ENCODE data around the gene SAP25.
"Not testable (repeated sequence)": the region's sequence is repeated elsewhere in the genome, so short reads cannot be mapped to it uniquely, and the experiment has no call there.

Gene SAP25

DNA sequence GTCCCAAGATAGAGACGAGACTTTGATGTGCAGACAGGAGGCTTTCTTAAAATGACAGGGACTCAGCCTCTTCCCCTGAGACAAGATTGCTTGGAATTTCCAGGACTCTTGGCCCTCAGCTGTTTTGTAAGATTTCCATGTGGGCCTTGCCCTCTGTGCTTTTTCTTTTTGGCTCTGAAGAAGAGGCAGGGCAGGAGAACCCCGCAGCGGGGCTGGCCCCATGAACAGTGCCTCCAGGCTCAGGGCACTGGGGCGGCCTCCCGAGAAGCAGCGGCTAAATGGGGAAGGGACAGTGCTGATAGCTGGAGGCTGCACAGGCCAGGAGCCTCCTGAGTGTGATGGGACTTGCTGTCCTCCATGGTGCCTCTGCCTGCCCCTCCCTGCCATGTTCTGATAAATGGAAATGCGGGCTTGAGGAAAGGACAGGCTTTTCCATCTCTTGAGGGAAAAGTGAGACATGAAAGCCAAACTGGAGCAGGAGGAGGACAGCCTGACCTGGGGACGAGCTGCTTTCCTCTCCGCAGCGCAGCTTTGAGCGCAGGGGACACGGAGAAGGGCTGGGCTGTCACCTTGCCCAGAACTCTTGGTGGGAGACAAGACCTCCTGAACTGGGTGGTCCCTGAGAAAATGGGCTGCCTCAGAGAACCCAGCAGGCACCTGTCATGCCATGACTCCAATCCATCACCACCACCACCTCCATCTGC, 12.1 kb downstream of the SAP25 start:
- DNase-seq (ENCODE audit: low spot score): no peak

DNA sequence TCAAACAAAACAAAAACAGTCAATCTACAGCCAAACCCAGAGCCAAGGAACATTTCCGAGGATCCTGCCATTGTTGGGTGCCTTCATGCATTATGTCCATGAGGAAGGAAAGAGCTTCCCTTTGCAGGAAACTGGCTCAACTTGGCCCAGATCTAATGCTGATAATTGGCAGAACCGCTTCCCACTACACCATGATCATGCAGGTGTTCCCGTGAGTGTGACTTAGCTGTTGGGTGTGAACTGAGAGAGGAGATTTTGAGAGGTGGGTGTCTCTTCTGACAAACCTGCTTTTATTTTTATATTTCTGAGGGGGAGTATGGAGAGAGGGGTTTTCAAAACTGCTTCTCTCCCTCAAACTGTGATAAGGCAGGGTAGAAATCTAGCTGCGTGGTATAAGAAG, 14.6 kb downstream of the SAP25 start:
- no peak for DNase-seq (ENCODE audit: low spot score)

DNA sequence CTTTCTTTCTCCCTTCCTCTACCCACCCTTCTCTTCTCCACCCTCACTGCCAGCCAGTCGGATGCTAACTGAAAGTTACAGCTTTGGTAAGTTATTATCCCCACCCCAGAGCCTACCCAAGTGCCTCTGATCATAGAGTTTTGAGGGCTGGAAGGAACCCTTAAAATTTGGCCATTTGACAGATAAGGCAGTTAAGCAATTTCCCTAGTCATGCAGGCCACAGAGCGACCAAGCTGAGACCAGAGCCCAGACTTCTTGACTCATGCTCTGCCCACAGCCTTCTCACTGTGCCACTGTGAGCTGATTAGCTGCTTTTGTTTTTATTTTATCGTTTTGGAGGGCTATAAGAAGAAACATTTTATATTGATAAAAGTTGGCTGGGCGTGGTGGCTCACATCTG, 17.2 kb downstream of the SAP25 start:
- no peak for DNase-seq (ENCODE audit: low spot score)

DNA sequence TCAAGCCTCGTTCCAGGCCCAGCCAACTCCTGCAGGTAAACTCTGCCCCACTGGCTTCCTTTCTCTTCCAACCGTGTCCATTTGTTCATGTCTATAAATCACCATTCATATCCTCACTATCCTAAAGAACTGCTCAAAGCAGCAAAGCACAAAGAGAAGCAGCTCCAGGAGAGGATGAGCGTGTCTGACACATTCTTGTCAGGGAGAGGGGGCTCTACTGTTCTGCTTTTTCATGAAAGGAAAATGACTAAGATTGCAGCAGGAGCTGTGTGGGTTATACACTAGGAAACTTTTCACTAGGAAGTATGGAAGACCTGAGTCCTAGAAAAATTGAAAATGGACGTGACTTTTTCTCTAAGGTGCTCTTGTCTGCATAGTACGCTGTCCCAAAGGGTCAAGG, 18.0 kb downstream of the SAP25 start:
- DNase-seq (ENCODE audit: low spot score): no peak

DNA sequence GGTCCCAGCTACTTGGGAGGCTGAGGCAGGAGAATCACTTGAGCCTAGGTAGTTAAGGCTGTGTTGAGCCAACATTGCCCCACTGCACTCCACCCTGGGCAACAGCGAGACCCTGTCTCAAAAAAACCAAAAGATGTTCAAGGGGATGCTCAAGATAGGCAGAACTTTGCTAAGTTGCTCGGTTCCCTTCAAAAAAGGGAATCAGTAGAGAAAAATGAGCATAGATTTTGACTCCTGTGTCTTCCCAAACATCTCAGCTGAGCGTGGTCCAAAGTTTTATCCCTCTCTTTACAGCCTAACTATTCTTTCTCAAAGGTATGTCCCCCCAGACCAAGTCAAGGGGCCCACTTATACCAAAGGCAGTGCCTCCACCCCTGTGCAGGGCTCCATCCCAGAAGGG, 20.7 kb downstream of the SAP25 start:
- no peak for DNase-seq (ENCODE audit: low spot score)

DNA sequence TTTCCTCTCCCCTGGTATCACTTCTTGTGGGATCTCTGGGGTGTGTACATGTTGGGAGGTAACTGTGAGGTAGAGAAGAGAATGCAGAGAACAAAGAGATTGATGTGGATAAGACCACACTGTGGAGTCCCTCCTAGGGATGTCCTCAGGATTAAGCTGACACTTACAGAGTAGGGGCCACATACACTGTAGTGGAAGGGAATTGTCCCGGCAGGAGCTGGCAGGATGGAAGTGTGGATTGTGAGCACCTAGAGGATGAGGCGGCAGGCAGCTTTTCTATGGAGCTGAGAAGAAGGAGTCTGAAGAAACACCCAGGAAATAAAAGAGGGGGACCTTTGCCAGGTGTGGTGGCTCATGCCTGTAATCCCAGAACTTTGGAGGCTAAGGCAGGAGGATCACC, 21.2 kb downstream of the SAP25 start:
- no peak for DNase-seq (ENCODE audit: low spot score)

DNA sequence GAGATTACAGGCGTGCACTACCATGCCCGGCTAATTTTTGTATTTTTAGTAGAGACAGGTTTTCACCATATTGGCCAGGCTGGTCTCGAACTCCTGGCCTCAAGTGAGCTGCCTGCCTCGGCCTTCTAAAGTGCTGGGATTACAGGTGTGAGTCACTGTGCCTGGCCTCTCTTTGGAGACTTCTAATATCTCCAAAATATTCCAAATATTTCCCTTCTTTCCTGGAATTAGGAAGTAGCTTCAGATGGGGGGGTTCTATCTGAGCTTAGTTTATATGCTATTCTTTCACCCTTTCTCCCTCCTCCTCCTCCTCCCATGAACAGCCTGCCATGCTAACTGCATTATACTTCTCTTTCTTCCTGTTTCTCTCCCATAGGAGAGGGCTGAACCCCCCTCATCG, 25.3 kb downstream of the SAP25 start:
- DNase-seq (ENCODE audit: low spot score): not testable (repeated sequence)

DNA sequence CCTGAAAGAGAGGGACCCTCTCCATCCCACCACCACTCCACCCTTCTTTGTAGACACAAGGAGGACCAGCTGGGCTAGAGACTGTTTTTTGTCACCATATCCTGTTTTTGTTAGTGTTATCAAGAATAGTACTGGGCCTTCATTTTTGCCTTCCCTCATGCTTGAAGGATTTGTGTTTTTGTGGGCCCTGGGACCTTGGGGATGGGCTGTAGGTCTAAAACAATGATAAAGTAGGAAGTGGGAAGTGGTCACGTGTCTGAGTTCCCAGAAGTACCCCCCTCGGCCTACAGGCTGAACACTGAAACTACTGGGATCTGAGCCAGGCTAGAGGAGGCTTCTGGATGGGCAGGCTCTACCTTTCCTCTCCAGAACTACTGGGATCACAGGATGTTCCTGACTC, 25.8 kb downstream of the SAP25 start:
- DNase-seq (ENCODE audit: low spot score): no peak

DNA sequence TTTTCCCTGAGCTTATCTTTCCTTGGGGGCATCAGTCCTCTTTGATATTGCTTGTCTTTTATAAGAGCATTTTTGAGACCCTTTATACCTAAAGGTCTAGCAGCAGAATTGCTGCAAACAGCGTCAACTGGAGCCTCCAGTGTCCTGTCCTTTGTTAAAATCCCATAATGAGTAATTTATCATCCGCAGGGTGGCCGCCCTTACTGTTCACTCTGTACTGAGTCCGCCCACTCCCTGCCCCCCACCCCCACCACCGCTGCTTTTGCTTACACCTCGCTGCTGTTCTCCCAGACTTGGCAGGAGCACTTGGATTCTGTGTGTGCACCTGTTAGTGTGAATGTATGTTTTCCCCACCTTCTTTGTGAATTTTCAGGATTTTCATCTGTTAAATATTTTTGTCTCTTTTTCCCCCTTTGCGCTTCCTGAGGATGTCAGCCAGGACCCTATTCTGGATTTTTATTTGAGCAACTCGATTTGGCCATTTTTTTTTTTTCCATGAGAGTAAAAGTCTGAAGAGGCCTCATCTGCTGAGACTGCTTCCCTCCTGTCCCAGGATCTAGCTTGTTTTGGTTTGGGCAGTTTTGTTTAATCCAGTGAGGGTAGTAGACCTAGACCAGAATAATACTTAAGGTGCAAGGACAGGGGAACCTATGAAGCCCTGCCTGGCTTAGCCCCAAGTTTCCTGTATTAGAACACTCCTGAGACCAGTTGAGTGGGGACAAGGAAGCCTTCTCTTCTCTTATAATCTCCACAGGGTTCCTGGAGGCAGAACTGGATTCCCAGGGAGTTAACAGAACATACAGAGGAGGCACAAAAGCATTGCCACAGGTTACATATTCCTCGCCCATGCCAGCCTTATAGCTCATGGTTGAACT, 26.5 kb downstream of the SAP25 start:
- no peak for DNase-seq (ENCODE audit: low spot score)

DNA sequence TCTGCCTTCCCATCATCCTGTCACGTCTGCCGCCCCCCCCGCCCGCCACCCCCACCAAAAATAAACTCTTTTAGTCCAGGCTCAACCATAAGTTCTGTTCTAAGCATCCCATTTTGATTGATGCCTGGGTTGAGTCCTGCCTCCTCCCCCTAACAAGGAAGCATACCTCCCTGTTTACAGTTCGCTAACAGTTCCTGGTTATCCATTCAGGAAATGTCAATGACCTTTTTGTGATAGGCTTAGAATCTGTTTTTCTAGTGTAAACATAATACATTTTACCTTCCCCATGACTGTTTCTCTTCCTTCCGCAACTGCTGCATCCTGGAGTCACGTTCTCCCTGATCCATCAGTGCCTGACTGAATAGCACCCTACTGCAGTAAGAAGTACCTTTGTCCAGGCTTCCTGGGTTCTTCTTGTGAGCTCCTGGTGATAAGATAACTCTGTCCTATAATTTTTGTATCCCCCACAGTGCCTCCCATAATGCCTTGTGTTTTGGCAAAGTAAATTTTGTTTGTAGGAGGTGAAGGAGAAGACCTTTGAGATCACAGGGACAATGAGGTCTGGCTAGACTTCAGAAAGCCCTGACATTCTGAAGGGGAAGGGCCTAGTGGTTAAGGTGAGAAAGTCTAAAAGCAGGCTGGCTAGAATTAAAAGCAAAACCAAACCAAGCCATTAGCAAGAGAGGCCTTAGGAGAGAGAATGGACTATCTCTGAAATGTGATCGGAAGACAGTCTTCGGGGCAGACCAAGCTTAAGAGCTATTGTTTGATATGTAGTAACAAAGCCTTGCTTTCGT, 27.4 kb downstream of the SAP25 start:
- DNase-seq (ENCODE audit: low spot score): no peak

DNA sequence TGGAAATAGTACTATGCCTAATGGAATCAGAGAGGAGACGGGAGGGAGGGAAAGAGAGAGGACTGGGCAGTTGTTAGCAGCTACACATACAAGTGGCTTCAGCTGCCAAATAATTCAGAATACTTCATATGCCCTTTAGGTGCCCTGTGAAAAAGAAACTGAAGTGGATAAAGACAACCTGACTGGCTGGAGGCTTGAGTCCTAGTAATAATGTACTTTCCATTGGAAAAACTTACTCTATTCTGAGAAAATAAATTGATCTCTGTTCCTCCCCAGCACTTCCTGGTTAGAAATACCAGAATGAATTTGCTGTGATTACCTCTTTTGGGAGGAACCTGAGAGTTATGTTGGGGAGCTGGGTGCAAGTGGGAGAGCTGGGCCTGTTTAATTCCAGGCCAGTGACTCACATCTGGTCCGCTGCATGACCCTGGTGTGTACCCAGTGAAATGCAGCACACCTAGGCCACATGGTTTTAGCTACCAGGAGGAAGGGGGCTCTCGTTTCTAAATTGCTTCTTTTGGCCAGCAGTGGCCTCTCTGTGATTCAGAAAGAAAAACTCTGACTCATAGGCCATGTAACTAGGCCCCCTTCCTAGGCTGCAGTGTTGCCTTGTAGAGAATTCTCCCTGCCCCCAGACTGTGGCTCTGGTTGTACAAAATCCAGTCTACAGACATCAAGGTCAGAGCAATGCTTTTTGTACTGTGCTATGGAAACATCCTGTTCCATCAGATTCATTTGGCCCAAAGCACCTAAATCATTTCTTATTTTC, 28.2 kb downstream of the SAP25 start:
- no peak for DNase-seq (ENCODE audit: low spot score)

DNA sequence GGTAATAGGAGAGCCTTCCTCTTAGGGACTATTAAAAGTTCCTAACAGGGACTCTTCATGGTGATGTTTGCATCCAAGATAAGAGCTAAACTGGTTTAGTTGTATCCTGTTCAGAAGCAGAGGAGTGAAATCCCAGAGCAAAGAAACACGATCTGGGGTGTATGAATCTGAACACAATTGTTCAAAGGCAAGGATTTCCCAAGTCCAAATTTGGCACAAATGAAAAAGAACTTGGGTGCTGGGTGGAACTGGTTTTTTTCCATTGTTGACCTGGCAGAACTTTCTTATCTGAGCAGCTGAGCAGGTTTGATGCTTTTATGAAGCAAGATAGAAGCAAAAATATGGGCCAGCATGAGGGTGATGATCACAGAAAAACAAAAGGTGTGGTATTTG, 28.7 kb downstream of the SAP25 start:
- DNase-seq (ENCODE audit: low spot score): no peak

DNA sequence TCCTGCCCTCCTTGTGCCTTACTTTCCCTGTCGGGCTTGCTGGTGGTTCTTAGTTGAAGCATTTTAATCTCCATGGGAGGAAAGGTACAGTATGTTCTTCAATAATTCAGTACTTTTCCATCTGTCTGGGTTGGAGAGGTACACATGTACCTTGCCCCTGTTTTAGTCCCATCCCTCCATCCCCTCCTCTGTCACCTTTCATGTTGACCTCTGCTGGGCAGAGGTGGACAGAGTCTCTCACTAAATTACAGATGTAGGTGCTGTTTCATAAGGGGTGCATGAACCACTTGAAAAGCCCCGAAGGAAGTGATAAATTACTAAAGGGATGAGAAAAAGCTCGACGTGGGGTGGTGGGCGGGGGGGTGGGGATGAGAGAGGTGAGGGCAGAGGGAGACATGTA, 29.3 kb downstream of the SAP25 start:
- no peak for DNase-seq (ENCODE audit: low spot score)

DNA sequence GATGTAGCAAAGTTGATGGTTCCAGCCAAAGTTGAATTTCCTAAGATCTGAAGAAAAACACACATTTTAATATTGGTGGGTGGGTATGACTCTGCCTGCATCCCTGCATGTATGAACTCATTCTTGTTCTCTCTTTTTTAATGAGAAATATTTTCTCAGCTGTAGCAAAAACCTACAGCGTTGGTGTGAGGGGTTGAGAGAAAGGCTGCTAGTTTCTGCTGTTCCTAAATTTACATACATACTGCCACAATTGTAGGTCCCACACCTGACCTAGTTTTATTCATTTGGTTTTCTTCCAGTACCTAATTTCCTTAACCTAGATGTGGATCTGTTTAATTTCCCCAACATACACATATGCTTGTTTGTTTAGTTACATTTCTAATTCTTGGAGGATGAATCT, 30.1 kb downstream of the SAP25 start:
- DNase-seq (ENCODE audit: low spot score): no peak

DNA sequence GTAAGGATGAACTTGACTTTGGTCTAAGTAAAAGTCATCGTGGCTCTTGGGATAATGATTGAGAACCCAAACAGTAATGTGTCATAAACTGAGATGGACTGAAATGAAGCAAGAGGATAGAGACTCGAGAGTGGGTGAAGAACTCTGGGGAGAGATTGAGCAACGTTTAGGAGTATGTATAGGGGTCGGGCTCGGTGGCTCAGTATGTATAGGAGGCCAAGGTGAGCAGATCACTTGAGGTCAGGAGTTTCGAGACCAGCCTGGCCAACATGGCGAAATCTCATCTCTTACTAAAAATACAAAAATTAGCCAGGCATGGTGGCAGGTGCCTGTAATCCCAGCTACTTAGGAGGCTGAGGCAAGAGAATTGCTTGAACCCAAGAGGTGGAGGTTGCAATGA, 32.4 kb downstream of the SAP25 start:
- DNase-seq (ENCODE audit: low spot score): not testable (repeated sequence)

DNA sequence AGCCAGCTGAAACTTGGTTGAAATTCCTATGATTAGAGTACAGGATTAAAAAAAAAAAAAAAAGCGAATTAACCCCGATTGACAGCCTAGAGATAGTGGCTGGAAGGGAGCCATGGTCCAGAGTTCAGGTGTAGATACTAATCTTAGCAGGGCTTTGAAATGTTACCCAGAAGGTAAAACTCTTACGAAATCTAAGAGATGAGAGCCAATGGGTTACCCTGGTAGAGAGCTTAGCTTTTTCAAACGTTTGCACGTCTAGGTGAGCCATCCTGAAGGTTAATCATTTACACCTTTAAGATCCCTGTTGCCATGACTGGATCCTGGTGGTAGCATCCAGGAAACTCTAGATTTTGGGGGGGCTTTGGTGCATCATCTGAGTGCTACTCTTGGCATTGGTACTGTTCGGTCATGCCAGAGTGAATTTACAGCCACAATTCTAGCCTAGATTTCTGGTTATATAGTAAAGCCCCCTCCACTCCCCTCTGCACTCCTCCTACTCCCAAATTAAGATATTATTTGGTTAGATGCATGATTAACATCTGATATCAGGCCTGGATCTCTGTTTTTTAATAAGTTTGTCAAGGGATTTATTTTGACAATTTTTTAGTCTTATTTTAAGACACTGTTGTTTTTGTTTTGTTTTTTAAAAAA, 33.5 kb downstream of the SAP25 start:
- no peak for DNase-seq (ENCODE audit: low spot score)

DNA sequence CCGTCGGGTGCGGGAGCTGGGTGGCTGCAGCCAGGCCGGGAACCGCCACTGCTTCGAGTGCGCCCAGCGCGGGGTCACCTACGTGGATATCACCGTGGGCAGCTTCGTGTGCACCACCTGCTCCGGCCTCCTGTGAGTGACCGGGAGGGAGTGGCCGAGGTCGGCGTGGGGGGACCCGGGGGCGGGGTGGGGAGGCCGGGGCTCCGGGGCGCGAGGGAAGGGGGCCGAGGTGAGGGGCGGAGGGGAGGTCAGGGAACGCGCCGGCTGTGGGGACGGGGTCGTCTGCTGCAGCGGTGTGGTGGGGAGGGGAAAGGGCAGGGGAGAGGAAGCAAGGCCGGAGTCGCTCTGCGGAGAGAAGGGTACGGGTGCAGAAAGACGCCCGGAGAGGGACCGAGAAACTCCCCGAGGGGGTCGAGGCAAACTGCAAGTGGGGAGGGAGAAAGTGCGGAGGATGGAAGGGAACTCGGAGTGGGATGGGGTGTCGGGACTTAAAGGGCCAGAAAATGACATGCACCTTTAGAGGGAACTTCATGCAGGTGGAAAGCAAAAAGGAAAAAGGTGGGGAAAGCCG, 34.2 kb downstream of the SAP25 start:
- DNase-seq (ENCODE audit: low spot score): no peak

DNA sequence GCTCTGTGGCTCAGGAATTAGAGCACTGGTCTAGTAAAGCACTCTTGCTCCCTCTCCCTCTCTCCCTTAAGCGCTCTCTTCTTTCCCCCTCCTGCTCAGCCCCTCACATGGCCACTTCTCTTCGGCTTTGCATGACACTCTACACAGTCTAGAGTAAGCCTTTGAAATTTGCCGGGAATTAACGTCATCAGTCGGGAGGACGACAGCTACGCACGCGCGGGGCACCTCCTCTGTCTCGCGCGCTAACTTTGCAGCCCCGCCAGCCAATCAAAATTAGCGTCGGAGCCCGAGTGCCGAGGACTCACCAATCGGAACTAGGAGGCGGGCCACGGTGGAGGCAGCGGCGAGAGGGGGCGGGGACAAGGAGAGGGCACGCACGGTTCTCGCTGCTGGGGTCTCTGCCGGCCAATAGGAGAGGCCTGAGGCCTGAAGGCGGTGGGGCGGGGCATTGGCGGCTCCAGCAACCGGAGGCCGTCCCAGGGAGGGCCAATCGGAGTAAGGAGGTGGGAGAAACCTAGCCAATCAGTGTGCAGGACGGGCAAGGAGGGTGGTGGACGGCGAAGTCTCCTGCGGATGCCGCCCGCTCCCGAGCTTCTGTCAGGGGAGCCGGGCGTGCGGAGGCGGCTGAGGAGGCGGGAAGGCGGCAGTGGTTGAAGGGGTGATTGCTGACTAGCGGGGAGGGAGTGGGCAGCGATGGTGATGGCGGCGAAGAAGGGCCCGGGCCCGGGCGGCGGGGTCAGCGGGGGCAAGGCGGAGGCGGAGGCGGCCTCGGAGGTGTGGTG, 34.9 kb downstream of the SAP25 start, which contains the start of gene AGFG2:
Gene AGFG2, plus strand, starts transcription at position 550 of the 782 bp plus-strand sequence. Its CDS starts 144 bp downstream, at position 694.
- peak; percentile 100 for DNase-seq (ENCODE audit: low spot score)

DNA sequence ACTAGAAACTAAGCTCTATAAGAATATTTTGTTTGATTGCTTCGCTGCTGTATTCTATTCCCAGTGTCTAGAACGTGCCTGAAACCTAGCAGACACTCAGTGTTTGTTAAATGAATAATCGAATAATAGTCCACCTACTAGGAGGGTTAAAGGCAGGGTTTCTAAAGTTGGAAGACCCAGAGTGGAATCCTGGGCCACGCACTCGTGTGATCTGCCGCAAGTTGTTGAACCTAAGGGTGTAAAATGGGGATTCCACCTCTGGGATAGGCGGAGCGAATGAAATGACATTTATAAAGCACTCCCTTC, 35.4 kb downstream of the SAP25 start:
- DNase-seq (ENCODE audit: low spot score): no peak

DNA sequence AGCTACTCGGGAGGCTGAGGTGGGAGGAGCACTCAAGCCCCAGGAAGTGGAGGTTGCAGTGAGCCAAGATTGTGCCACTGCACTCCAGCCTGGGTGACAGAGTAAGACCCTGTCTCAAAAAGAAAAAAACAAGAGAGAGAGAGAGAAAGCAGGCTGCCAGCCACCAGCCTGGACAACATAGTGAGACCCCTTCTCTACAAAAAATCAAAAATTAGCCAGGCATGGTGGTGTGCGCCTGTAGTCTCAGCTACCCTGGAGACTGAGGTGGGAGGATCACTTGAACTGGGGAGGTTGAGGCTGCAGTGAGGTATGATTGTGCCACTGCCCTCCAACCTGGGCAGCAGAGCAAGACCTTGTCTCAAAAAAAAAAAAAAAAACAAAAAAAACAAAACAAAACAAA, 37.0 kb downstream of the SAP25 start:
- not testable (repeated sequence) for DNase-seq (ENCODE audit: low spot score)
